GM12875 (cell line): ENCODE results near the gene NPBWR2.
"Not testable (repeated sequence)": the region's sequence is repeated elsewhere in the genome, so short reads cannot be mapped to it uniquely, and the experiment has no call there.

ENCODE experiments used
- H3K4me3 ChIP-seq: one replicate; pipeline ENCODE4 v1.5.1; 2011; ENCODE audit warnings: low read depth, low read length, control low read depth
- TF ChIP-seq, protein P1 (sequence below): IDR thresholded peaks from 2 replicates; pipeline ENCODE4 v1.5.1; 2011; ENCODE audit warnings: low read depth, mild to moderate bottlenecking, control low read depth, inconsistent platforms, low read length, moderate library complexity, borderline replicate concordance; ENCODE audit not compliant: insufficient read depth

NPBWR2 gene

DNA sequence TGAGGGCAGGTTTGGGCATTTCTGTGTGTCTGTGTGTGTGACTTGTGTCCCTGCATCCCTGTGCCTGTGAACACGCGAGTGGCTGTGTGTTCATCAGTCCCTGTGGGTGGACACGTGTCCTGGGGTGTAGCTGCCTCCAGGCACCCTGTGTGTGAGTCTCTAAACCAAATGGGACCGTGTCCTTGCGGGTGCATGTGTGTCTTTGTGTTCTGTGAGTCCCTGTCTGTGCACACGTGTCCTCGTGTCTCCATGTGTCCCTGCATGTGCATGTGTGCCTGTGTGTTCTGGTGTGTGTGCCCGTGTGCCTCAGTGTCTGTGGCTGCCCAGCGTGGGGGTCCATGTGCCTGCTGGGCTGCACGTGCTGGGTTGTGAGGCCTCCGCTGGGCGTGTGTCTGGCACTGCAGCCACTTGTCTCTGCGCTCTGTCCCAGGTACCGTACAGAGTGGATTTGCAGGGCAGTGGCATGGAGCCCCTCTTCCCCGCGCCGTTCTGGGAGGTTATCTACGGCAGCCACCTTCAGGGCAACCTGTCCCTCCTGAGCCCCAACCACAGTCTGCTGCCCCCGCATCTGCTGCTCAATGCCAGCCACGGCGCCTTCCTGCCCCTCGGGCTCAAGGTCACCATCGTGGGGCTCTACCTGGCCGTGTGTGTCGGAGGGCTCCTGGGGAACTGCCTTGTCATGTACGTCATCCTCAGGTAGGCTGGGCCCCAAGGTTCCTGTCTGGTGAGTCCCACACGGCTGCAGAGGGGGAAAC, 14.9 kb downstream of the NPBWR2 start:
- TF ChIP-seq, protein P1, sequence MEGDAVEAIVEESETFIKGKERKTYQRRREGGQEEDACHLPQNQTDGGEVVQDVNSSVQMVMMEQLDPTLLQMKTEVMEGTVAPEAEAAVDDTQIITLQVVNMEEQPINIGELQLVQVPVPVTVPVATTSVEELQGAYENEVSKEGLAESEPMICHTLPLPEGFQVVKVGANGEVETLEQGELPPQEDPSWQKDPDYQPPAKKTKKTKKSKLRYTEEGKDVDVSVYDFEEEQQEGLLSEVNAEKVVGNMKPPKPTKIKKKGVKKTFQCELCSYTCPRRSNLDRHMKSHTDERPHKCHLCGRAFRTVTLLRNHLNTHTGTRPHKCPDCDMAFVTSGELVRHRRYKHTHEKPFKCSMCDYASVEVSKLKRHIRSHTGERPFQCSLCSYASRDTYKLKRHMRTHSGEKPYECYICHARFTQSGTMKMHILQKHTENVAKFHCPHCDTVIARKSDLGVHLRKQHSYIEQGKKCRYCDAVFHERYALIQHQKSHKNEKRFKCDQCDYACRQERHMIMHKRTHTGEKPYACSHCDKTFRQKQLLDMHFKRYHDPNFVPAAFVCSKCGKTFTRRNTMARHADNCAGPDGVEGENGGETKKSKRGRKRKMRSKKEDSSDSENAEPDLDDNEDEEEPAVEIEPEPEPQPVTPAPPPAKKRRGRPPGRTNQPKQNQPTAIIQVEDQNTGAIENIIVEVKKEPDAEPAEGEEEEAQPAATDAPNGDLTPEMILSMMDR: no peak

DNA sequence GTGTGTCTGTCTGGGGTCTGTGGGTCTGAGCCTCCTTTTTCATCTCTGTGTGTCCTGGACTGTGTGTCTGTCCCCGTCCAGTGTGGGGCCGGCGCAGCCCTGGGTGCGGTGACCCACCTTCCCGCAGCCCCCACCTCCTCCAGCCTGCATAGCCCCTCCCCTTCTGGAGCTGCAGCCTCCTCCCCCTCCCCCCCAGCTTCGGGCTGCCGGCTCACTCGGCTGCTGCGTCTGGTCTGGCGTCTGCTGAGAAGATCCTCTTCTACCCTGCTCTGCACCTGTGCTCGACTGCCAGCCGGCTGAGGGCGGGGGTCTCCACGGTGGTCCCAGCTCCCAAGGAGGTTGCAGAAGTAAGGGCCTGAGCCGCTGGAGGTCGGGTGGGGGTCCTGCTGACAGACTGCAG, 15.6 kb downstream of the NPBWR2 start:
- TF ChIP-seq, protein P1: no peak
- H3K4me3 ChIP-seq: no peak overlapping the region

More for the DNA sequence above, 14.9 kb downstream of the NPBWR2 start:
- H3K4me3 ChIP-seq: no peak overlapping the region

DNA sequence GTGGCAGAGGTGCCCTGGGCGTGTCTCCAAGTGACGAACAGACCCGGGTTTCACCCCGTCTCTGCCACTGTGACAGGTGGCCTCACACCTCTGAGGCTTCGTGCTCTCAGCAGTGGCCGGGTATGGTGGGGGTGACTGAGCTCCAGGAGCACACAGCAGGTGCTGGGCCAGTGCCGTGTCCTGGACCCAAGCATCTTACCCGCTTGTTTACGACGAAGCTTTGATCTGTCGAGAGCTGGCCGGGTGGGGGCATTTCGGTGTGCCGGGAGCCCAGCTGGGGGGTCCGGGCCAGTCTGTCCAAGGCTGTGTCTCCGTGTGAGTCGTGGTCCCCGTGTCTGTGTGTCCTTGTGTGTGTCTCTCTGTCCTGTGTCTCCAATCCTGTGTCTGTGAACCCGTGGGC, 16.0 kb downstream of the NPBWR2 start:
- no peak overlapping the region for H3K4me3 ChIP-seq
- TF ChIP-seq, protein P1: no peak

DNA sequence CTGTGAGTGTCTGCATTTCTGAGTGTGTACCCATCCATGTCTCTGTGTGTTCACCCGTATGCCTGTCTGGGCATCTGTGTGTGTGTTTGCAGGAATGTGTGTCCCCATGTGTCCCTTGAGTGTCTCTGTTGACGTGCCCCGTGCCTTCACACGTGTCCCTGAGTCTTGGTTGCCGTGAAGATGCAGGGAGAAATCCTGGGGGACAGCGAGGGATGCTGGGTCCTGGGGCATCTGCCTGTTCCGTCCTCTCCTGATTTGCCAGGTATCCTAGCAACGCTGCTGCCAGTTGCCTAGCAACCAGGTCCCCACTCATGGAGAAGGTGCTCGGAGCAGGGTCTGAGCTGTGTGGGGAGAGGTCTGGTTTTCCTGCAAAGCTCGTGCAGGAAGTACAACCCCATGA, 17.2 kb downstream of the NPBWR2 start:
- H3K4me3 ChIP-seq: no peak overlapping the region
- TF ChIP-seq, protein P1: no peak

DNA sequence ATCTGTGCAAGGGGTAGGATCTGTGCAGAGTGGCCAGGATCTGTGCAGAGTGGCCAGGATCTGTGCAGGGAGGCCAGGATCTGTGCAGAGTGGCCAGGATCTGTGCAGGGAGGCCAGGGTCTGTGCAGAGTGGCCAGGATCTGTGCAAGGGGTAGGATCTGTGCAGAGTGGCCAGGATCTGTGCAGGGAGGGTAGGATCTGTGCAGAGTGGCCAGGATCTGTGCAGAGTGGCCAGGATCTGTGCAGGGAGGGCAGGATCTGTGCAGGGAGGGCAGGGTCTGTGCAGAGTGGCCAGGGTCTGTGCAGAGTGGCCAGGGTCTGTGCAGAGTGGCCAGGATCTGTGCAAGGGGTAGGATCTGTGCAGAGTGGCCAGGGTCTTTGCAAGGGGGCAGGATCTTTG, 18.8 kb downstream of the NPBWR2 start:
- H3K4me3 ChIP-seq: not testable (repeated sequence)

DNA sequence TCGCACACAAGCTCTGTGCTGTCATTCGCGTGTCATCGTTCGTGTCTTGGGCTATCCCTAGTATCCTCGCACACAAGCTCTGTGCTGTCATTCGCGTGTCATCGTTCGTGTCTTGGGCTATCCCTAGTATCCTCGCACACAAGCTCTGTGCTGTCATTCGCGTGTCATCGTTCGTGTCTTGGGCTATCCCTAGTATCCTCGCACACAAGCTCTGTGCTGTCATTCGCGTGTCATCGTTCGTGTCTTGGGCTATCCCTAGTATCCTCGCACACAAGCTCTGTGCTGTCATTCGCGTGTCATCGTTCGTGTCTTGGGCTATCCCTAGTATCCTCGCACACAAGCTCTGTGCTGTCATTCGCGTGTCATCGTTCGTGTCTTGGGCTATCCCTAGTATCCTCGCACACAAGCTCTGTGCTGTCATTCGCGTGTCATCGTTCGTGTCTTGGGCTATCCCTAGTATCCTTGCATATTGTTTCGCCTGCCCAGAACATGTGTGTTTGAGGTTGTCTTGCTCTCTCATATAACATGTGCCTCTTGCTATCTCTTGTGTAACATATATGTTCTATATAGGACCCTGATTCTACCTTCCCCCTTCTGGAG, 20.0 kb downstream of the NPBWR2 start:
- not testable (repeated sequence) for H3K4me3 ChIP-seq

DNA sequence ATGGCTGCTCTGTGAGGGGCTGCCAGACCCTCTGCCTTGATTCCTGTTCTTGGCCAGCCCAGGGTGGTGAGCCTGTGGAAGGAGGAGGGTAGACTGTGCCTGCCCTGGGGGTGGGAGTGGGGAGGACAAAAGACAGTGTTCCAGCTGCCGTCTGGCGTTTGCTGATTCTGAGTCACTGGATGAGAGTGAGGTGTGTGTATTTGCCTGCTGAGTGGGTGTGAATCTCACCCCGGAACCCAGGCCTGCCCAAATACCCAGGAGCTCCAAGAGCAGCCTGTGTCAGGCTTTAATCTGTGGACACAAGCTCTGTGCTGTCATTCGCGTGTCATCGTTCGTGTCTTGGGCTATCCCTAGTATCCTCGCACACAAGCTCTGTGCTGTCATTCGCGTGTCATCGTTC, 20.6 kb downstream of the NPBWR2 start:
- H3K4me3 ChIP-seq: no peak overlapping the region

DNA sequence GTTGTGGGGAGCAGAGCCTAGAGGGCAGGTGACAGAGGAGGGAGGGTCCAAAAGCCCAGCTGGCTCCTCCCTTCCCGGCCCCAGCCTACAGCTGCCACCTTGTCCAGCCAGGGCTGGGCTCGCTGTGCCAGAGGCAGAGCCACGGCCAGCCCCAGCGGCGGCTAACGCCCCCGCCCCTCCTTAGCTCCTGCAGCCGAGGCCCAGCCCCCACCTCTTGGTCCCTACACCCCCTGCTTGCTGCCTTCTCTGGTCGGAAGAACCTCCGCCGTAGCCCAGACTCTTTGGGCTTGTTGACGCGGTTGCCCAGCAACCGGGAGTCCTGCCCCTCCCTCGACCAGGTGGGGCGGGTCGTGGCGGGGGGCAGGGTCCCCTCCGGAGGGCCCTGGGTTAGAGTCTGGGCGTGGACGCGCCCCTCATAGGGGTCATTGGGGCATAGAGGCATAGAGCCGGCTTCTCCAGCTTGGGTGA, 22.6 kb downstream of the NPBWR2 start:
- TF ChIP-seq, protein P1: no peak
- H3K4me3 ChIP-seq: no peak overlapping the region

More for the DNA sequence above, 20.6 kb downstream of the NPBWR2 start:
- TF ChIP-seq, protein P1: no peak
